ENCODE data around the gene C12orf60.

Gene C12orf60

DNA sequence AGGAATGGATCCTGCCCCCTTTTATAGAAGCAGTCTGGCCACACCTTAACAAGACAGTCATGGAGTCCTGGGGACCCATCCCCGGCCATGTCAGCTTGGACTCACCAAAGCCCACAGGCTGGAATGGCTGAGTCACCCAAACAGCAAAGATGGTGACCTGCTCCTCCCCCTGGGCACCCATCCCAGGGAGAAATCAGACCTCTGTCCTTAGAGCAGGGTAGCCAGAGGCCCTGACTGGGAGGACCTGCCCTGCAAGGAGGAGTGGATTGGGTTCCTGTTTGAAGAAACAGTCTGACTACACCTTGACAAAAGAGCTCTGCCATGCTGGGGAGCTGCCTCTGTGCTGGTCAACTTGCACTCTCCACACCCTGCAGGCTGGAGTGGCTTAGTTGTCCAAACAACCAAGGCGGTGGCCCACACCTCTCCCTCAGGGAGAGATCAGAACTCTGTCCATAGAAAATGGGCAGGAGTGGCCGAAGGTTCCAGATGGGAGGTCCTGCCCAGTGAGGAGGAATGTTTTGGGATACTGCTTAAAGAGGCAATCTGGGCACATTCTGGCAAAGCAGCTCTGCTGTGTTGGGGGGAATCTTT is 65.5 kb downstream of the C12orf60 start:
- no peak overlapping the region for H3K4me3 ChIP-seq (ENCODE audit: low read depth, low read length)
- H3K27ac ChIP-seq (ENCODE audit: extremely low read depth, low read depth, low read length): no peak overlapping the region
- TF ChIP-seq ZNF654 (tag by site-specific recombination; IDR thresholded peaks at IDR 0.05; ENCODE audit: low read depth) (no peak), ZNF510 (tag by site-specific recombination; IDR thresholded peaks at IDR 0.05; ENCODE audit: insufficient replicate concordance) (no peak), ZNF121 (tag by site-specific recombination; IDR thresholded peaks at IDR 0.05) (no peak), RBAK (tag by site-specific recombination; IDR thresholded peaks at IDR 0.05) (no peak), ZNF837 (tag by site-specific recombination; IDR thresholded peaks at IDR 0.05) (no peak)
- H3K4me1 ChIP-seq (ENCODE audit: control insufficient read depth, insufficient read depth, low read length): no peaks in the 10 kb centered on the region
- CTCF ChIA-PET: interaction anchor here (0.7 kb wide), 1 partner anchor 1763 kb away, joined by 3 read pairs; no protein-coding TSS in a partner anchor
- no peaks in the 10 kb centered on the region for H3K36me3 ChIP-seq (ENCODE audit: control insufficient read depth in 2 of 2, insufficient read depth in 1 of 2, low read length in 2 of 2)
- POLR2A ChIA-PET: no interaction called here
- H3K9me3 ChIP-seq (ENCODE audit: control insufficient read depth, insufficient read depth, low read depth, low read length): no peaks in the 10 kb centered on the region

DNA sequence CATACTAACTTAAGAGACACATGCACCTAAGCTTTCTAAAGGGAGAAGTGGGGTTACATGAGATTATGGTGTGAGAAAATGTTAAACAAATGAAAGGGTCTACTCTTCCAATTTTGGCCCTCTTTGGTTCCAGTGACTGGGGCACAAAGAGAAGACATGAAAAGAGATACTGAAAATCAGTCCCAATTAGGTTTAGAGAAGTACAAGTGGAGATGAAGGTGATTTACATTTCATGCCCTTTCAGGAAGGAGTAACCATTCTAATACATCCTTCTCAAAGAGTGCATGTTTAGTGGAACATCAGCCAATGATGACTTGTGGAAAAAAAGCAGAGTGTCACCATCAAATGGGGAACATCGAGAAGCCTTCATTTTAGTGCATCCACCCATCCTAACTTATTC is 67.8 kb downstream of the C12orf60 start:
- no peak overlapping the region for H3K27ac ChIP-seq (ENCODE audit: extremely low read depth, low read depth, low read length)
- H3K4me3 ChIP-seq (ENCODE audit: low read depth, low read length): no peak overlapping the region
- no peak for TF ChIP-seq ZNF529 (tag by site-specific recombination; IDR thresholded peaks at IDR 0.05; ENCODE audit: insufficient replicate concordance)
- no peak for TF ChIP-seq ZNF707 (tag by site-specific recombination; IDR thresholded peaks at IDR 0.05)
- TF ChIP-seq ZNF555 (tag by site-specific recombination; conservative IDR thresholded peaks at IDR 0.05): no peak
- no peak for TF ChIP-seq PBX3 (CRISPR knock-in tag; IDR thresholded peaks at IDR 0.05)
- TF ChIP-seq ZEB2 (tag by site-specific recombination; IDR thresholded peaks at IDR 0.05): no peak
- TF ChIP-seq ZNF639 (tag by site-specific recombination; IDR thresholded peaks at IDR 0.05): no peak
- H3K36me3 ChIP-seq (ENCODE audit: control insufficient read depth in 2 of 2, insufficient read depth in 1 of 2, low read length in 2 of 2): no peaks in the 10 kb centered on the region
- no peaks in the 10 kb centered on the region for H3K9me3 ChIP-seq (ENCODE audit: control insufficient read depth, insufficient read depth, low read depth, low read length)
- POLR2A ChIA-PET: no interaction called here
- no peaks in the 10 kb centered on the region for H3K4me1 ChIP-seq (ENCODE audit: control insufficient read depth, insufficient read depth, low read length)
- CTCF ChIA-PET: no interaction called here

DNA sequence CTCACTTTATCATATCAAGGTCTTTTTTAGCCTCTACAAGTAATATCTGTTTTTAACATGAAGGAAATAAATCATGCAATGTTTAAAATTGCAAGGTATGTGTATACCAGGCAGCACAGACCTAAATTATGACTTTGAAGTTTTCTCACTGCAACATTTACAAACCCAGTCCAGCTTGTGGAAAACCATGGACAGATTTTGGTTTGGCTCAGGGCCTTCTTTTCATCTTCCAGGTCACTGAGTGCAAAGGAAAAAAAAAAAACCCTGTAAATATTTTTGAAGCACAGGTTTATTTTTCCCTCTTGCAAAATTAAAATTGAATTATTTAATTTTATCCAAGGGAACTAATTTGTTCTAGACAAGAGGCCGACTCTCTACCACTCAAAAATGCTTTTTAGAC is 68.4 kb downstream of the C12orf60 start:
- Histone ChIP-seq H3K4me1 (ENCODE audit: control insufficient read depth, insufficient read depth, low read length) (no peaks in the 10 kb centered on the region), H3K36me3 (ENCODE audit: control insufficient read depth in 2 of 2, insufficient read depth in 1 of 2, low read length in 2 of 2) (no peaks in the 10 kb centered on the region), H3K4me3 (ENCODE audit: low read depth, low read length) (no peak overlapping the region), H3K9me3 (ENCODE audit: control insufficient read depth, insufficient read depth, low read depth, low read length) (no peaks in the 10 kb centered on the region), H3K27ac (ENCODE audit: extremely low read depth, low read depth, low read length) (no peak overlapping the region)
- POLR2A ChIA-PET: no interaction called here
- CTCF ChIA-PET: no interaction called here
- TF ChIP-seq ZNF239 (tag by site-specific recombination; IDR thresholded peaks at IDR 0.05): no peak

DNA sequence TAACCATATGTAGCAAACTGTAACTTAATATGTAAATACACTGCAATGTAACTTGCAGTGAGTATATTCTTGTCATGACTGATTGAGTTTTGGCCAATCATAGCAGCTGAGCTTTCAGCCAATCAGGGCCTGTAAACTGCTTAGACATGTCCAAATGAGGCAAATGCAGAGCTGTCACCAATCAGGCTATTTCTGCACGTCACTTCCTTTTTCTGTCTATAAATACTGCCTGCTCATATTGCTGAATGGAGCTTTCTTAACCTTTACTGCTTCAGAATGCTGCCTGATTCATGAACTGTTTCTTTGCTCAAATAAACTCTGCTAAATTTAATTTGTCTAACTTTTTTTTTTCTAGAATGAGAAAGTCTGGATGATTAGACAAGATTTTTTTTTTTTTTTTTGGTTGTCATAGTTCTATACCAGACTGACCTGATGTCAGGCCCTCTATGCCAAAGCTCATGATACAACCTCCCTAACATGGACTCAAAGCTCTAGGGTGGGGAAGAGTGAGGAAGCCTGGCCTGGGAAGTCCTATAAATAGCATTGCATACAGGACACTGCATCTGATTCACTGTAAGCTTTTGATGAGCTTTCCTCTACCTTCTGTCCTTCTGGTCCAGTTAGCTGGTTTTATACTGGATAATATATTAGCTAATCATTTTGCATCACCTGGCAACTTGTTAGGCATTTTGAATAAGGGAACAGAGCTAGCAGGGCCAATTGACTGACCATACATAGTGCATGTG is 70.1 kb downstream of the C12orf60 start:
- Histone ChIP-seq H3K4me1 (ENCODE audit: control insufficient read depth, insufficient read depth, low read length) (no peaks in the 10 kb centered on the region), H3K27ac (ENCODE audit: extremely low read depth, low read depth, low read length) (no peak overlapping the region), H3K36me3 (ENCODE audit: control insufficient read depth in 2 of 2, insufficient read depth in 1 of 2, low read length in 2 of 2) (no peaks in the 10 kb centered on the region), H3K9me3 (ENCODE audit: control insufficient read depth, insufficient read depth, low read depth, low read length) (no peaks in the 10 kb centered on the region), H3K4me3 (ENCODE audit: low read depth, low read length) (no peak overlapping the region)
- TF ChIP-seq ZNF2 (tag by site-specific recombination; IDR thresholded peaks at IDR 0.05) (no peak), ZNF549 (tag by site-specific recombination; IDR thresholded peaks at IDR 0.05) (peak; percentile 65)
- ChIA-PET POLR2A (no interaction called here), CTCF (interaction anchor here (0.6 to 1.2 kb wide), 6 partner anchors 17 to 654 kb away, joined by 3 to 4 read pairs (median 3); no protein-coding TSS in a partner anchor)
